Activated T-cell treated with anti-CD3 and anti-CD28 coated beads, Interleukin-2, amount 50 U/mL, for 1 hour (primary cell): ENCODE results near the gene SHCBP1.
A peak's percentile ranks its signal among the peaks of the same experiment; 100 is the strongest.
"Not testable (repeated sequence)": the region's sequence is repeated elsewhere in the genome, so short reads cannot be mapped to it uniquely, and the experiment has no call there.

Experiments used
- DNase-seq: peaks from one replicate; pipeline ENCODE4 v3.0.0-alpha.2; 2020

SHCBP1 gene, protein sequence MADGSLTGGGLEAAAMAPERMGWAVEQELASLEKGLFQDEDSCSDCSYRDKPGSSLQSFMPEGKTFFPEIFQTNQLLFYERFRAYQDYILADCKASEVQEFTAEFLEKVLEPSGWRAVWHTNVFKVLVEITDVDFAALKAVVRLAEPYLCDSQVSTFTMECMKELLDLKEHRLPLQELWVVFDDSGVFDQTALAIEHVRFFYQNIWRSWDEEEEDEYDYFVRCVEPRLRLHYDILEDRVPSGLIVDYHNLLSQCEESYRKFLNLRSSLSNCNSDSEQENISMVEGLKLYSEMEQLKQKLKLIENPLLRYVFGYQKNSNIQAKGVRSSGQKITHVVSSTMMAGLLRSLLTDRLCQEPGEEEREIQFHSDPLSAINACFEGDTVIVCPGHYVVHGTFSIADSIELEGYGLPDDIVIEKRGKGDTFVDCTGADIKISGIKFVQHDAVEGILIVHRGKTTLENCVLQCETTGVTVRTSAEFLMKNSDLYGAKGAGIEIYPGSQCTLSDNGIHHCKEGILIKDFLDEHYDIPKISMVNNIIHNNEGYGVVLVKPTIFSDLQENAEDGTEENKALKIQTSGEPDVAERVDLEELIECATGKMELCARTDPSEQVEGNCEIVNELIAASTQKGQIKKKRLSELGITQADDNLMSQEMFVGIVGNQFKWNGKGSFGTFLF

DNA sequence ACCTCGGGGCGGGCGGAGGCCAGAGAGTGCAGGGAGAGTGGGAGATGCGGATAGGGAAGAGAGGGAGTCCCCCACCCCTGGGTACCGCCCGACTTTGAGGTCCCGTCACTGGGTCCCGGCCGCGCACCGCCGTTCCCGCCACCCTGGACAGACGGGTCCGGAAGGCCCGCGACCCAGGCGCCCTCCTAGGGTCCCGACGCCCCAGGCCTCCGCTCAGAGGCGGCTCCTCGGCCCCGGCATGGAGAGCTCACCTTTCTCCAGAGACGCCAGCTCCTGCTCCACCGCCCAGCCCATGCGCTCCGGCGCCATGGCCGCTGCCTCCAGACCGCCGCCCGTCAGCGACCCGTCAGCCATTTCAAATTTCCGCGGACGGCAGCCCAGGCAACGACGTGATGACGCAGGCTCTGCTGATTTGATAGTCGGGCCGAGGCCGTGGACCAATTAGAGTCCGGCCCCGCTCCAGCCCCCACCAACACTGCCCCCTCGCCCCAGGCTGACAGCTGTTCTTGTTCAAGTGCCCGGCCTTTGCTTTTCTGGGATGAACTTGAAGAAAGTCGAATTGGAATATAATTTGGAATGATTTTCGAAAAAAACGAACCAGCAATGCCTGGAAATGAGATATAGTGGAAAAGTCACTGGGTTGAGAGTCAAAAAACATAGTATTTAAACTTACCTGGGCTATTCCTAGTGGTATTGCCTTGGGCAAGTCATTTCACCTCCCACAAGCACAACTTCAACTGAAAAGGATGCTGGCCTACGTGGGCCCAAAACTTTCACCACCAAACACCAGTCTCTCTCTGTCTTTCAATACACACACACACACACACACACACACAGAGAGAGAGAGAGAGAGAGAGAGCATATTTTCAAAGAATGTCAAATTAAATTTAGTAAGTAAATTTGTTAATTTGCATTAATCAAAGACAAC lies at the start of gene SHCBP1:
Gene SHCBP1, minus strand, starts transcription at position 374 of the 928 bp plus-strand sequence. Its CDS starts 20 bp downstream, at position 354.
- peak; percentile 52 for DNase-seq

DNA sequence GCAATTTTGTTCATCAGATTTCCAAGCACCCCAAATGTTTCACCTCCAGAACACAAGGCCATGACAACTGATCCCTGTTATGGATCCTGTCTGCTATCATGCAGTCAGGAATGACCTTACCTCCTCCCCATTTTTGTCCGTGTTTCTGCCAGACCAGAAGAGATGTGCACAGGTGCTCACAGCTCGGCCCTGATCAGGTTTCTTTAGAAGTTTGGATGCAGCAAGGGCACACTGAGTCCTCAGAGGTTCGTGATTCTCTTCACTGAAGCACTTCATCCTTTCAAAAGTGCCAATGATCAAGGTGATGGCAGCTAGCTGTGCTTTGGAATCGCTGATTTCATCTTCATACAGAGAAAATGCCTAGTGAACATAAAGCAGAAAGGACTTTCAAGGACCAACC lies 40.9 kb upstream of the SHCBP1 start:
- DNase-seq, result no peak

DNA sequence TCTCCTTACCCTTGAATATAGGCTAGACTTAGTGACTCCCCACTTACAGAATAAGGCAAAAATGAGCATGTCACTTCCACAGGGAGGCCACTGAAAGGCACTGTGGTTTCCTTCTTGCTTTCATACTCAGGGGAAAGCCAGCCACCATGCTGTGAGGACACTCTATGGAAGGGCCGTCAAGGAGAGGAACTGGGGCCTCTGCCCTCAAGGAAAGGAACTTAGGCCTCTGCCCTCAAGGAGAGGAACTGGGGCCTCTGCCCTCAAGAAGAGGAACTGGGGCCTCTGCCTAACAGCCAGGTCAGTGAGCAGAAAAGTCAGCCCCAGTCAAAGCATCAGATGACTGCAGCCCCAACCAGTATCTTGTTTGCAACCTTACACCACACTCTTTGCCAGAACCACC lies 37.7 kb upstream of the SHCBP1 start:
- DNase-seq, result no peak

DNA sequence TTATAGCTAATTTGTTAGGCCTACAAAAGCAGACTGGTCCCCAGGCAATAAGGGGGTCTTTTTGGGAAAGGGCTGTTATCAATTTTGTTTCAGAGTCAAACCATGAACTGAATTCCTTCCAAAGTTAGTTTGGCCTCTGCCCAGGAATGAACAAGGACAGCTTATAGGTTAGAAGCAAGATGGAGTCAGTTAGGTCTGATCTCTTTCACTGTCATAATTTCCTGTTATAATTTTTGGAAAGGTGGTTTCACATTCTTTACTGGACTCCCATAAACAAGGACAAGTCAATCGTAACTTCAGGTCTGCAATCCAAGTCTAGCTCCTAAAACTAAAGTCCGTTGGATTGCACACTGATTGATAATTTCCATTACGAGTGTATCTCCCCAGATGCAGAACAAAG lies 30.1 kb upstream of the SHCBP1 start:
- no peak for DNase-seq

DNA sequence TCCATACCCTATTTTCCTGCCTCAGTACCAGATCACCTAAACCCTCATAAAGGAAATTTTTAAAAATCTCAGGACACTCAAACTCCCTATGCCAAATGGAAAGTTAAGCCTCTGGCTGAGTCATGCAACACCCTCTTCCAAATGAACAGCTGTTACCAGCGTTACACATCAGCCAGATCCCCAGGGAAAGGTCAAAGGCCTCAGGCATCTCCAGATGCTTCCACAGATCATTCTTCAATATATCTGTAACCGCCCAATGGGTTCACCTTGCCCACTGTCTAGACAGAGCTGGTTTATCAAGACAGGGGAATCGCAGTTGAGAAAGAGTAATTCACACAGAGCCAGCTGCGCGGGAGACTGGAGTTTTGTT lies 29.1 kb upstream of the SHCBP1 start:
- no peak for DNase-seq

DNA sequence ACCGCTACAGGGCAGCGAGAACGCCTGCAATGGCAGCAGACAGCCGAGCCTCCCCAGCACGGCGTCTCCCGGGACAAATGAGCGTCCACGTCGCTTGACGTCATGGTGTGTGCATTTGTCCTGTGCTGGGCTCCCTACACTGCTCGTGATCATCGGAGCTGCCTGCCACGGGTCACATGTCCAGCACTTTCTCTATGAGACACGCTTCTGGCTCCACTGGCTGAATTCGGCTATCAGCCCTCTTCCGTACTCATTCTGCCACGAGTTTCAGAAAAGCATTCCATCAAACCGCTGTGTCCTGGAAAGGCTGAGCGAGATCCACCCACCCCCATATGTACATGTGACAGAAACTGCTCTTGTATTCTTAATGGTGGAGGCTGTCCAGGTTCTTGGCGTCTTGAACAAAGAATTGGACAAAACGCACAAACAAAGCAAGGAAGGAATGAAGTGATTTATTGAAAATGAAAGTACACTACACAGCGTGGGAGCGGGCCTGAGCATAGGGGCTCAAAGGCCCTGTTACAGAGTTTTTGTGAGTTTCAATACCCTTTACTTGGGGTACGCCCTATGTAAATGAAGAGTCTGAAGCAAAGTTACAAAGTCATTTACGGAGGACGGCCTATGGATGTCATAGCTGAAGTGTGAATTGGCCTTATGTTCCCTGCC lies 28.5 kb upstream of the SHCBP1 start:
- DNase-seq, result no peak

DNA sequence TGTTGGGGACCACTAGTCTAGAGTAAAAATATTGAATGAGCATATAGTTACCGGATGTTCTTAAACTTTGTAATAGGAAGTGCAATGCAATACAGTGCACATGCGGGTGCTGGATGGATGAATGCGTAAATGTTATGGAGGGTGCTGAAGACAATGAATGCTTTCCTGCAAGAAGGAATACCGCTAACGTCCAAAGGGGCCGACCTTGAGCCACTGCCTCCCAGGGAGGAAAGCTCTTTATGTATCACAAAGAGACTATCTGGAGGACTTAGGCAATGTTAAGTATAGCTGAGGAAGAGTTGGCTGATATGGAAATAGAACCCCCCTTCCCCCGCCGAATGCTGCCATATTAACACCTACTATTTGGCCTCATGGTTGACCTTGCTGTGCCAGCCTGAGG lies 27.5 kb upstream of the SHCBP1 start:
- no peak for DNase-seq

DNA sequence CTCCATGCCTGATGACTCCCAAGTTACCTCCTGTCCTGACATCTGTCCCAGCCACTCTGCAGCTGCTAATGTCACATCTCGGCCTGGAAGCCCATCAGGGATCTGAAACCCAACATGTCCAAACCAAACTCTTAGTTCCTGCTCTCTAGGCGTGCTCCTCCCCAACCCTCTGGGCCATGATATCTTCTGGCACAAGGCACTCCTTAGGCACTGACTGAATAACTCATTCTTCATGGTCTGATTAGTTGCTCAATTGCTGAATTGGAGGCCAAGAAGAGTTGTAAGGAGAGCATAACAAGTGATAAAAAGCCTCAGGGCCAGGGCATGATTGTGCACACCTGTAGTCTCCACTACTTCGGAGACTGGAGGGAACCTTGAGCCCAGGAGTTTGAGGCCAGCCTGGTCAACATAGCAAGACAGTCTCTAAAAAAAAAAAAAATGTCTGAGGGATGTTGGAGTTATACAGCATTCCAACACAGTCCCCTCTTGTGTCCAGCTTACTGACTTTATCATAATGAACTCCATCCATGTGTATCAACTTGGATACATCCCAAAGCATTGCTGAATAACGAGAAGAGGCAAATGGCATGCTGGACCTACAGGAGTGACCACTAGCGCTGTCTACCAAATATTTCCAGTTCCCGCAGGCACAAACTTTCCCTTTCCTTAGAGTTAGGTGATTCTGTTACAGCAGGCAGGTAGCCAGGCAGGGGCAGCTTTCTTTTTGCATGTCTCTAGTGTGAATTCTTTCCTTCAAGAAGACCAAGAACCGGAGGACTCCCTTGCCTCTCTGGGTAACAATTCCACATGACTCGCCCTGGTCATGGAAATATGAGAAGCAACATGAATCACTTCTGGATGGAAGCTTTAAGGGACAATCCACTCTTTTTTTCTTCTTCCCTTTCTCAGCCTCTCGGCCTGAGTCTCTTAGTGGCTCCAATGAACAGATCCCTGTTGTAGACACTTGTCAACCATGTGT lies 18.1 kb upstream of the SHCBP1 start:
- DNase-seq, result no peak

DNA sequence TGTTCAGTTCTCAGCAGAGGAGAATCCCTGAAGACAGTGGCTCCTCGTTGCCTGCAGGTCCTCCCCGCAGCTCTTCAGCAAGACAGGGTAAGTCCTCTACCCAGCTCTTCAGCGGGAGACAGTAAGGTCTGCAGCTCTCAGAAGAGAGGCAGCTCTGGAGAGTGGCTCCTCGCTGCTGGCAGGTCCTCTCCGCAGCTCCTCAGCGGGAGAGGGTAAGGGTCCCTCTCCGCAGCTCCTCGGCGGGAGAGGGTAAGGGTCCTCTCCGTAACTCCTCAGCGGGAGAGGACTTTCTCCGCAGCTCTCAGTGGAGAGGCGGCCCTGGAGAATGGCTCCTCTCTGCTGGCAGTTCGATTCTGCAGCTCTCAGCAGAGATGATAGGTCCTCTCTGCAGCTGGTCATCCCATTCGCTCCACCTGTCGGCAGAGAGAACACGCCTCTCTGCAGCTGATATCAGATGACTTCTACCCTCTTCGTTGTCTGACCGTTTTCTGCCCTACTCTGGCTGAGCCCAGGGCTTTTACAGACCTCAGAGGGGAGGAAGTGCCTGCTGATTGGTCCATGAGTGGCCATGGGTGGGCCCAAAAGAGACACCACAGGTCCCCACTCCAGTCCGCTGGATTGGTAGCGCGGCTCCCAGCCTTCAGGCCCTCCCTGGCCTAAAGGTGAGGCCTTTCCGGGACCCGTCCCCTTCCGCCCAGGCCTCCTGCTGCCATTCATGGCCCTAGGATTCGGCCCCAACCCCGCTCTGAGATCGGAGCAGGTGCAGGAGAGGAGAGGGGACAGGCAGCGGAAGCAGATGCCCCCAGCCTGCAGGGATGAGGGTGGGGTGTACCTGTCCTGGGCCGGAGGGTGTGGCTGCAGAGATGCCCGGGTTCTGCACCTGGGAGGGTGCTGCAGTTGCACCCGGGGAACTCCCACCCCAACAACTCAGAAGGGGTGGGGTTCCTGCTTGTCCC lies 11.9 kb upstream of the SHCBP1 start:
- no peak for DNase-seq

DNA sequence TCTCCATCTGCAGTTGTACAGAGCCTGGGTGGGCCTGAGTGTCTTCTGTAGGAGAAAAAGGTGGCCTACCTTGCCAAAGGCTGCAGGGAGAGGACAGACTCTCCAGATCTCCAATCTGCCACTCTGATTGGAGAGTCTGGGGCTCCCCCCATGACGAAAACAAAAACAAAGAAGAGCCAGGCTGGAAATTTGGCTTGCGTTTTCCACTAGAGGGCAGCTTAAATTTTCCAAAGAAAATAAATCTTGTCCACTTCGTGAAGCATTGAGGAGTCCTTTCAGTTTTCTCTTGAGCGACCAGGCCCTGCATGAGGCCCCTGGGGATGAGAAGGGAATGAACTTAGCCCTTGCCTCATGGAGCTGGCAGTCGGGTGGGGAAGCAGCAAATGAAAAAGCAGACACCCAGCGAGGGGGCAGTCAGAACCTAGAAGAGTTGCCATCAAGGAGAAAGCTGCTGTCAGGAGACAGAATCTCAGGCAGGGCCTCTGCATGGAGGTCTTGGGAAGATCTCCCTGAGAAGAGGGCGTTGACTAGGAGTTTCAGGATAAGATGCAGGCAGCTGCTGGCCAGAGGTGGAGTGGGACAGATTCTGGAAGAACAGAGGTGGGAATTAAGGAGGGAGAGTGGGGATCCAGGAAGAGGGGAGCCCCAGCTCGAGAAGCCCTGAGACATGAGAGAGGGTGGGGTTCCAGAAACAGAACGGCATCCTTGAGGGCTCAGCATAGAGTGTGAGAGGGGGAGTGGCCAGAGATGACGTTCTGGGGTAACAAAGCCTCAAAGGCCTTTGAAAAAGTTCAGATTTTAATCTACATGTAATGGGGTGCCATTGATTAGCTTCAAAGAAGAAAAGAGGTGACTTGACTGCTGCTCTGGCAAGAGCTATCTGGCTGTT lies 8.4 kb upstream of the SHCBP1 start:
- no peak for DNase-seq

DNA sequence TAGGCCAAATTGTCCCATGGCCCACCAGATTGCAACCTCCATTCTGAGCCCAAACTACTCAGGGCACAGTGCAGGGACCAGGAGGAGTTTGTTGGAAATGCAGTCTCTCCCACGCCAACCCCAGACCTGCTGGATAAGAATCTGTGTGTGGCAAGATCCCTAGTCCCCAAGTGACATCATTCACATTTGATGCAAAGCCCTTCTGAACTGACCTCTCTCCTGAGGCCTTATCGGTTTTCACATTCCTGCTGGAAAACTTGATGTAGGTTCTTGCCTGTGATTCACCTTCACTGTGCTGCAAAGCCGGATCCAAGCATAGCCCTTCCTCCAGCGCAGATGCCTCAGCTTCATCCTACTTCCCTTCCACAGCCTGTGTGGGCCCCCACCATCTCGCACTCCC lies 6.6 kb upstream of the SHCBP1 start:
- no peak for DNase-seq

DNA sequence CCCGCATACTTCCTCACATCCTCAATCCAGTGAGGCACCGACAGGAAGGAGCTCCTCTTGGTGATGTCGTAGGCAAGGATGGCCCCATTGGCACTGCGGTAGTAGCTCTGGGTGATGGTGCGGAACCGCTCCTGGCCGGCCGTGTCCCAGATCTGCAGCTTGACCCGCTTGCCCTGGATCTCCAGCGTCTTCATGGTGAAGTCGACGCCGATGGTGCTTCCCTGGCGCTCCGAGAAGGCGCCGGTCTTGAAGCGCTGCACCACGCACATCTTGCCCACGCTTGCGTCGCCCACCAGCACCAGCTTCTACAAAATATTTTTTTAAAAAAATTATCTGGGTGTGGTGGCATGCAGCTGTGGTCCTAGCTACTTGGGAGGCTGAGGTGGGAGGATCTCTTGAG lies 5.5 kb upstream of the SHCBP1 start:
- DNase-seq, result not testable (repeated sequence)

DNA sequence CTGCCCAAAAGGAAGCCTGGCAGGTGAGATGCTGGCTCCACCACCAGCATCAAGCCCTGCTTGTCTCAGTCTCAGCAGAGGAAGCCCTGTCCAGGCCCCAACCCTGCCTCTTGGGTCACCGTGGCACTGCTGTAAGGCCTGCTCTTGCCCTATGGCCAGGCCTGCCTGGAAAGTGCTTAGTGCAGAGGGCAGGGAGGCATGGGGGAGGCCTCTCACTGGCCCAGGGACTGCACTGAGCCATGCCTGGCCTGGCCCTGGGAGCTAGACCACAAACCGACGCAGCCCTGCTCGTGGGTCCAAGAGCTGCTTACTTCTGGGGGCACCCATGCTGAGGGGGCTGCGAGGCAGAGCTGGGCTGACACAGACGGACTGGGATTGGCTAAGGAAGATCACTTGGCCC lies 3.7 kb upstream of the SHCBP1 start:
- not testable (repeated sequence) for DNase-seq

DNA sequence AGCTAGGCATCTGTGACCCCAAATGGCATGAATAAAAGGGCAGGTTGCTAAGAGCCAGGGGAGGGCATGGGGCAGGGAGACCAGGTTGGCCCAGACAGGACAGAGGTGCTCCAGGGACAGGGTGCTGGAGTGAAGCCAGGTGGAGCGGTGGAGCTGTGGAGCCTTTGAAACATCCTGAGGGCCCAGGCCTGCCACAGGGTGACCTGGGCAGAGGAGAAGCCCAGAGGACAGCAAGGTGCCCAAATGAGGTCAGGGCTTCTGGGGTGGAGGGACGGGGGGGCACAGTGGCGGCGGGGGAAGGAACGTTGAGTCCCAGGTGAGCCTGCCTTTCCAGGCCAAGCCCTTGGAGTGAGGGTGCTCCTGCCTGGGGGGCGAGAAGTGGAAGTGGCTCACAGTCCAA lies 2.5 kb upstream of the SHCBP1 start:
- DNase-seq, result not testable (repeated sequence)

DNA sequence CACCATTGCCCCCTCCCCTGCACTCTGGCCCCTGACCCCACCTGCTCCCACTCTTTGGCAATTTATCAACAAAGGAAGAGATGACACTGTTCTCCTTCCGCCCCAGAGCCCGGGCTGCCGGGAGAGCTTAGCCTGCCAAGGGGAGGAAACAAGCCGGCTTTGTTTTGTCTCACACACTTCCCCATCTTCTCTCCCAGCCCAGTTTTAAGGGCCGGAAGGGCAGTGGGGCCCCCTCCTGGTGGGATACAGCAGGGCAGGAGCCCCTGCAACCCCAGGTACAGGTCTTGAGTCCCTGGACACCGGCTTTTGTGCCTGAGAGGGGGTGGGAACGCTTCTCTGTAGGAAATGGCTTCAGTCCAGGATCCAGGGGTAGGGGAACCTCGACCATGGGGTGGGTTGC lies 2.1 kb upstream of the SHCBP1 start:
- not testable (repeated sequence) for DNase-seq

DNA sequence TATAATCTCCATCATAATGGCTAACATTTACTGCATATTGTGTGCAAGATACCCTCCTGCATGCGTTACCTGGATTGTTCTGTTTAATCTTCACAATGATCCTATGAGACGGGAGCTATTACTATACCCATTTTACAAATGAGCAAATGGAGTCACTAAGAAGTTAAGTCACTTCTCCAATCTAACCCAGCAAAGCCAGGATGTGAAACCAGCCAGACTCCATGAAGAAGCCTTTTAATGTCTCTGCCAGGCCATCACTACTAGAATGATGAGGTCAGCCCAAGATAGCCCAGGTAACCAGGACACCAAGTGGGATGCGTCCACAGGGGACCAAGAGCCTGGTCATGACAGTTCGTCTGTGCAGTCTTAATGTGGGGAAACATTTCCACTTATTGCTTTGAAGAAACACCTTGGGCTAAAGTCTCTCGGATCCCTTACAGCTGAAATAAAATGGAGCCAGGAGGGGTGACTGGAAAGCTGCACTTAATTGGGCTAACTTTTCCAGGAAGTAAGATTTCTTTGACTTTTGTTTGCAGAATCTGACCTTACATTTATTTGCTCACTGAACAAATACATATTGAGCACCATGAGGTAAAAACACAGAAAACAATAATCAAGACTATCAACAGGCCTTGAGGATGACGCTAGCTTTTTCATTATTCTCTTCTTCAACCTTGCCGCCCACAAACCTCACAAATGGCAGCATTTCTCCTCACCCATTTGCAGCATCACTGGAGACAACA lies 926 bp upstream of the SHCBP1 start:
- no peak for DNase-seq

DNA sequence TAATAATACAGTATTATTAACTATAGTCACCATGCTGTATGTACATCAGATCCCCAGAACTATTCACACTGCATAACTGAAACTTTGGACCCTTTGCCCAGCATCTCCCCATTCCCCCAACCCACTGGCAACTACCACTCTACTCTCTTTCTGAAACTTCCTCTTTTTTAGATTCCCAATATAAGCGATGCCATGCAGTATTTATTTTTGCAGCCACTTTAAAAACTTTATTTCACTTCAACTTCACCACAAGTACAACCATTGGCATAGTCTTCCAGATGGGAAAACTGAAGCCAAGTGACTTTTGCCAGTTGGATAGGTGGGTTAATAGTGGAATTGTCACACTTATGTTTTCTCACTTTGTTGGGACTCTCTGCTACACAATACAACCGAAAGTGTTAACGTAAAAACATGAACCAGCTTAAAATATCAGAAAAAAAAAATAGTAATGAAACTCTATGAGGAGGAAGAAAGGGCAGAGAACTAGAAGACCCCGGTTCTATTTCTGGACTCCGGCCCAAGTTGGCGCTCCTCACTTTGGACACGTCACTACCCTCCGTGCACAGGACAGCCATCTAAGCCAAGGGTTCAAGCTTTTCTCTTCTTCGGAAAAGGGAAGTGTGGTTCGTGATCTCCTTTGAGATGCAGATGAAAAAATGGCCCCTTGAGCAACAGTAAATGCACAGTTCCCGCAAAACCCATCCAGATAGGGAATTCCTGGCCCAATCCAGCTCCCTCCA lies 743 bp downstream of the SHCBP1 start:
- DNase-seq, result no peak

DNA sequence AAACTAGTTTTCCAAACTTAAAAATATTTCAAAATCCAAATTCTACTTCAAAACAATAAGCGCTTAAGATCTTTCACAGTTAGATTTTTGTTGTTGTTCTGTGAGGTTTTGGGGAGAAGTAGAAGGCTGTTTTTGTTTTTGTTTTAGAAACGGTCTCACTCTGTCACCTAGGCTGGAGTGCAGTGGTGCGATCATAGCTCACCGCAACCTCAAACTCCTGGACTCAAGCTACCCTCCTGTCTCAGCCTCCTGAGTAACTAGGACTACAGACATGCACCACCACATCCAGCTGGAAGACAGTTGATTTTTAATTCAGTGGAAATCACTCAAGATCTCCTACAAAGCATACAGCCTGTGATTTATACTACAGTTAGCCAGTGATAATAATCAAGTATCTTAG lies 2.7 kb downstream of the SHCBP1 start:
- no peak for DNase-seq
